Fibroblast of mammary gland (primary cell): ENCODE results near the gene ELMO2.

Source experiments
- DNase-seq: peaks from one replicate; pipeline ENCODE4 v3.0.0-alpha.2; 2010; ENCODE audit warnings: low read depth
- H3K4me3 ChIP-seq: 2 replicates; pipeline ENCODE4 v1.5.1; 2011; ENCODE audit warnings: low read depth, mild to moderate bottlenecking, low read length, moderate library complexity; ENCODE audit not compliant: control insufficient read depth
- CTCF ChIP-seq: conservative IDR thresholded peaks from 2 replicates; pipeline ENCODE4 v1.5.1; 2011; ENCODE audit warnings: low read depth, low read length, inconsistent platforms; ENCODE audit not compliant: control insufficient read depth, insufficient read depth

The ELMO2 gene

GRCh38 chr20:46323557-46323956, 82.9 kb downstream of the ELMO2 start:
- no peak overlapping the region for H3K4me3 ChIP-seq
- TF ChIP-seq CTCF, result no peak
- DNase-seq, result no peak

DNA sequence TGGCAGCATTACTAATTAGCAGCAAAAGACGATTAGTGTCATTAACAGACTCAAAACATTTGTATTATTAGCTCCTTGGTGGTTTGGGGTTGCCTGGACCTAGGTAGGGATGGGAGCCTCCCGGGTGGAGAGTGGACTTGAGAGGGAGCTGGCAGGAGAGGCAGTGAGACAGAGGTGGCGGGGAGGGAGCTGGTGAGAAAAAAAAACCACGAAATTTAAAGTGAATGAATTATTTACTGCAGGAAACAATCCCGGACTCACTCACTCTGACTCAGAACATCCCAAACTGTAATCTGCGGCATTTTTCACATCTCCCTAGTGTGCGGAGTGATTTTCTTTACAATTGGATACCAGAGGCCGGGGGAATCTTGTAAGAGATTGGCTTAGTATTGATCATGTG, 83.8 kb downstream of the ELMO2 start:
- no peak for TF ChIP-seq CTCF
- no peak overlapping the region for H3K4me3 ChIP-seq
- no peak for DNase-seq

GRCh38 chr20:46317685-46318177, 88.7 kb downstream of the ELMO2 start:
- no peak for DNase-seq
- no peak for TF ChIP-seq CTCF

GRCh38 chr20:46316984-46317684, 89.3 kb downstream of the ELMO2 start:
- DNase-seq, result no peak
- no peak overlapping the region for H3K4me3 ChIP-seq
- no peak for TF ChIP-seq CTCF

More at GRCh38 chr20:46317685-46318177, 88.7 kb downstream of the ELMO2 start:
- no peak overlapping the region for H3K4me3 ChIP-seq
